ENCODE data around the gene TFEB.

TFEB gene

GRCh38 chr6:41648070-41648585 is 87.3 kb downstream of the TFEB start:
- no peak for DNase-seq

GRCh38 chr6:41647061-41647511 is 88.3 kb downstream of the TFEB start:
- DNase-seq: no peak

DNA sequence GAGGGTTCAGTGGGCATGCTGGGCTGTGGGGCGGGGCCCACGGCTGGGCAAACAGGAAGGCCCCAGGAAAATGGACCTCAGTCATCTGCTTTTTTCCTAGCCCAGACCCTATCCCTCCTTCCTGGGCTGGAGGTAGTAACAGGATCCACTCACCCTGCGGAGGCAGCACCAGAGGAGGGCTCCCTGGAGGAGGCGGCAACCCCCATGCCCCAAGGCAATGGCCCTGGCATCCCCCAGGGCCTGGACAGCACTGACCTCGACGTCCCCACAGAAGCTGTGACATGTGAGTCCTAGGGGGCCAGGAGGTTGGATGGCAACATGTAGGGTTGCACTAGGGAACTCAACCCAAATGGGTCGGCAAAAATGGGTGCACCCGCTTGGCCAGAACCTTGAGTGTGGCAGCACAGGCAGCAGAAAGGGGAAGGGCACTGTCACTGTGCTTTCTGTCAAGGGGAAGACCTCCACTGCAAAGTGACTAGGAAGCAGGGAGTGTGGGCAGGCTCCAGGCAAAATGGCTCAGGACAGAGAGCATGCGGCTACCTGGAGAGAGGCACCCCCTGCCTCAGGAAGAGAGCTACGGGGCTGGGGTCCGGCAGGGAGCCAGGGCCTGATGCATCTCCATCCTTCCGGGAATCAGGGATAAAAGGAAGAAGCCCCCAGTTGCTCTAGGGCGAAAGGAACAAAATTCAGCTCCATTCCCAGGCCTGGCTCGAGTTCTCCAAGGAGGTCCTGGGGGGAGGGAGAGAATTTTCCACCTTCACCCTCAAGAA is 89.2 kb downstream of the TFEB start:
- no peak for DNase-seq

DNA sequence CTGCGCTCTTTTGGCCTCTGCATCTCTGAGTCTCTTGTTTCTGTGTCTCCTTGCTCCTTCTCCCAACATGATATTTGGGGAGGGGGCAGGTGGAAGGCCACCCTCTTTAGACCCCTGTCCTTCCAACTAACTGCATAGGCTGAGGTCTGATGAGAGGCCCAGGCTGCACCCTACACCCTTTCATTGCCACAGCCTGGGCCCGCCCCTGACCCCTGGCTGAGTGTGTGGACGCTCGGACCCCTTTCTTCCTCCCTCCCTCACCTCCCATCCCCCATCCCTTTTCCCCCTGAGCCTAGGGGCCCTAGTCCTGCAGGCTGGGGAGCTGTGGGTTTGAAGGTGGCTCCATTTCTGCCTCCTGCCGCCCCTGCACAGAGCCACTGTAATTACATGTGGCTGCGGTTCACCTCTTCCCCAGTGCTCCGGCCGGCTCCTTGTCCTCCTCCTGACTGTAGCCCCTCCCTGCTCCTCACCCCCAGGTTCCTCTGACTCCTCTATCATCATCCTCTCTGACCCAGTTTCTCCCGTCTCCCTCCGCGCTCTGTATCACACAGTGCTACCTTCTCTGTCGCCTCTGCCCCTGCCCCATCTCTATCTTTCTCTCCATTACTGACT is 90.3 kb downstream of the TFEB start:
- no peak for DNase-seq

GRCh38 chr6:41644297-41644879 is 91.0 kb downstream of the TFEB start:
- no peak for DNase-seq

- DNase-seq: no peak
Observed at GRCh38 chr6:41643899-41644269, 91.5 kb downstream of the TFEB start.

GRCh38 chr6:41642960-41643898 is 92.2 kb downstream of the TFEB start:
- DNase-seq: no peak

GRCh38 chr6:41642090-41642959 is 93.1 kb downstream of the TFEB start:
- DNase-seq: no peak

GRCh38 chr6:41641352-41641925 is 94.0 kb downstream of the TFEB start:
- no peak for DNase-seq

GRCh38 chr6:41640426-41640825 is 95.0 kb downstream of the TFEB start:
- no peak for DNase-seq

DNA sequence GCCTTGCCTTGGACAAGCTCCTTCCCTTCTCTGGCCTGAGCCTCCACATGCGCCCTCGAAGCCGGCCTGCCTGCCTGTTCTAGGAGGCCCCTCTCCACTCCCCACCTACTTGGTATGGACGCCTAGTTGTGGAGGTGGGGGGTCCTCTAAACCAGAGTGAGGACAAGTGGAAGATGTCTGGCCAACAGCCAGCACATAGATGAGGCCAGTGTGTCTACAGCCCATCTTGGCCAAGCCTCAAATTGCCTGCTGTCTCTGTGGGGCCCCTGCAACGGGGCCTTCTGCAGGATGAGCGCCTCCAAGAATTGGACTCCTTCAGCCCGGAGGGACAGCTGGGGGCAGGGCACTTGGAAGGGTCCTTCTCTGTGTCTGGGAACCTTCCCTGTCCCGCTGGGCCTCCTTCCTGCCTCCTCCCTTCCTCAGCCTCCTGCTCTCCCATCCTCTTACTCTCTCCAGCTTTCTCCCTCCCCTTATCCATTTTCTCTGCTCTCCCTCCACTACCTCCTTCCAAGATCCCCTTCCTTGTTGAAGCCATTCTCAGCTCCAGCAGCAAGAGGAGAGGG is 95.5 kb downstream of the TFEB start:
- no peak for DNase-seq

- DNase-seq: no peak
Observed at GRCh38 chr6:41638935-41639808, 96.2 kb downstream of the TFEB start.

- no peak for DNase-seq
Observed at GRCh38 chr6:41638002-41638934, 97.1 kb downstream of the TFEB start, which contains the start of gene MDFI. Gene MDFI, plus strand, starts transcription at chr6:41638468. Its CDS starts 282 bp downstream, at chr6:41638750.

- no peak for DNase-seq
Observed at GRCh38 chr6:41637194-41638001, 98.0 kb downstream of the TFEB start.

GRCh38 chr6:41636833-41637193 is 98.6 kb downstream of the TFEB start:
- no peak for DNase-seq

- no peak for DNase-seq
Observed at GRCh38 chr6:41635365-41635764, 100.0 kb downstream of the TFEB start.

DNA sequence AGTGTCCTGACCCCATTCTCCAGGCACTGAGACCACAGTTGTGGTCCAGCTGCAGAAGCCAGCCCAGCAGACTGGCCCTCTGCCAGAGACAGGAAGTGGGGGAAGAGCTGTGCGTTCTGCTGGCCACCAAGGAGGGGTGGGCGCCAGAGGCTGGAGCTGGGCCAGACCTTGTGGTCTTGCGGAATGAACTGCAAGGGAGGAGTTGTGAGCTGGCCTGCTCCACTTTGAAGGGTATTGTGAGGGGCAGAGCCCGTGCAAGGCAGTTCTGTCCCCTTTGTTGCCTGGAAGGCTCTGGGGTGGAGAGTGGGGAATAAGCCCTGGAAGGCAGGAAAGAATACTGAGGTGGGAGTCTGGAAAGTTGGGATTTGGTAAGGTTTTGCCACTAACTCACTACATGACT is 100.8 kb downstream of the TFEB start:
- DNase-seq: no peak

All from CD4-positive, alpha-beta T cell treated with Interleukin-4 for 4 hours (primary cell).